ENCODE data around the gene PKM. TPM values are rescaled to one million over a fixed set of nuclear protein-coding genes. Genes with fewer than 3 reads are reported as not detected.

PKM gene
- total and polyA plus RNA-seq, 9 of the 15 experiments (the other 6 are each of a cell fraction or from before 2014, with no cell fraction given): 140 to 825 (median 383) TPM

DNA sequence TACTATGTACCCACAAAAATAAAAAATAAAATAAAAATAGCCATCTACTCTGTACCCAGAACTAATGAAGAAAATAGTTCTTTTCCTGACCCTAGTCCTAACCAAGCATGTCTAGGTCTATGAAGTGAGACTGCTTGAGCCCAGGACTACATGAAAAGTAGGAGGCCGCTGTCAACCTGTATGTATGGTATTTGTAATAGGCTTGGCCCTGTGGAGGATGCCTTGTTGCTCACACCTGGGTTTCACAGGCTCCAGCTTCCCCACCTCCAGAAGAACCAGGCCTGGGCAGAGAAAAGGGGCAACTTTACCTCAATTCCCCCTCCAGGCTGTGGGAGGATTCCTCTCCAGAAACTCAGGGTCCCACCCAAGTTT, 6.8 kb upstream of the PKM start:
- Histone ChIP-seq H3K27ac (ENCODE audit: extremely low read depth, low read depth, low read length) (peak overlapping the region; percentile 97), H3K27me3 (ENCODE audit: control insufficient read depth in 2 of 2, insufficient read depth in 2 of 2, low read length in 2 of 2) (no peaks in the 10 kb centered on the region), H3K4me2 (ENCODE audit: insufficient read depth, low read length) (peak overlapping the region; percentile 96), H4K20me1 (replicated peaks; ENCODE audit: control insufficient read depth, insufficient read depth, low read length) (no peaks in the 10 kb centered on the region), H3K4me3 (no peak overlapping the region), H3K9me1 (ENCODE audit: control insufficient read depth, insufficient read depth, low read length) (no peaks in the 10 kb centered on the region), H3K9me3 (replicated peaks; ENCODE audit: control insufficient read depth, insufficient read depth, low read depth, low read length) (no peaks in the 10 kb centered on the region), H2AFZ (ENCODE audit: low read depth, low read length) (peak overlapping the region; percentile 79), H3K4me1 (replicated peaks in 1 of 2; ENCODE audit: control insufficient read depth in 2 of 2, insufficient read depth in 2 of 2, low read length in 2 of 2) (peaks cover 21 to 31% of the 10 kb centered on the region in 2 experiments), H3K36me3 (ENCODE audit: control insufficient read depth, insufficient read depth, low read length) (peaks cover 32% of the 10 kb centered on the region; the same call in 2 of the 3 replicates), H3K79me2 (ENCODE audit: control insufficient read depth, insufficient read depth, low read length) (peaks cover 13% of the 10 kb centered on the region), H3K9ac (ENCODE audit: insufficient read depth in 1 of 2, low read depth in 2 of 2, low read length in 2 of 2) (peak overlapping the region; percentile 18 to 91; a peak in 3 of 4 replicates)
- in situ Hi-C loops (cut with MboI): no loop called here
- ATAC-seq: peak; percentile 43
- no TSS peak for BruUV-seq (replicated peaks)
- ChIA-PET POLR2A (interaction anchor here (2.0 kb wide), 1 partner anchor 11 kb away, joined by 13 read pairs; no protein-coding TSS in a partner anchor), CTCF (ENCODE audit: low intra/inter-chr PET ratio) (no interaction called here)
- FAIRE-seq: no peak
- DNase-seq (ENCODE audit: extremely low read depth in 1 of 4, low spot score in 3 of 4): peak in 2 of 4 experiments; percentile 20 to 26
- peak; percentile 30 for TF ChIP-seq GABPA (tag; conservative IDR thresholded peaks at IDR 0.05; ENCODE audit: low read depth)
- TF ChIP-seq BRD9 (IDR thresholded peaks at IDR 0.05; ENCODE audit: low read depth, partially characterized antibody): peak; percentile 7
- TF ChIP-seq, protein P1, sequence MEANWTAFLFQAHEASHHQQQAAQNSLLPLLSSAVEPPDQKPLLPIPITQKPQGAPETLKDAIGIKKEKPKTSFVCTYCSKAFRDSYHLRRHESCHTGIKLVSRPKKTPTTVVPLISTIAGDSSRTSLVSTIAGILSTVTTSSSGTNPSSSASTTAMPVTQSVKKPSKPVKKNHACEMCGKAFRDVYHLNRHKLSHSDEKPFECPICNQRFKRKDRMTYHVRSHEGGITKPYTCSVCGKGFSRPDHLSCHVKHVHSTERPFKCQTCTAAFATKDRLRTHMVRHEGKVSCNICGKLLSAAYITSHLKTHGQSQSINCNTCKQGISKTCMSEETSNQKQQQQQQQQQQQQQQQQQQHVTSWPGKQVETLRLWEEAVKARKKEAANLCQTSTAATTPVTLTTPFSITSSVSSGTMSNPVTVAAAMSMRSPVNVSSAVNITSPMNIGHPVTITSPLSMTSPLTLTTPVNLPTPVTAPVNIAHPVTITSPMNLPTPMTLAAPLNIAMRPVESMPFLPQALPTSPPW (CRISPR knock-in tag; IDR thresholded peaks at IDR 0.05): peak; percentile 8; the same call in 1 of the 2 replicates
- peak; percentile 8; the same call in 1 of the 2 replicates for TF ChIP-seq CEBPB (tag; IDR thresholded peaks at IDR 0.05)
- TF ChIP-seq ETS2 (tag; IDR thresholded peaks at IDR 0.05; ENCODE audit: borderline replicate concordance, poor library complexity, severe bottlenecking): no peak
- TF ChIP-seq HDAC8 (tag; IDR thresholded peaks at IDR 0.05): 0 out of 2 replicates have a peak, but pooled peaks have one; percentile 23
- TF ChIP-seq SMARCA4 (IDR thresholded peaks at IDR 0.05): 0 out of 2 replicates have a peak, but pooled peaks have one; percentile 6
- peak in 1 of 2 experiments; percentile 7; a peak in 1 of 4 replicates for TF ChIP-seq FOXK2 (conservative IDR thresholded peaks at IDR 0.05 in 1 of 2, IDR thresholded peaks at IDR 0.05 in 1 of 2; ENCODE audit: low read depth in 2 of 2)
- TF ChIP-seq EP400 (IDR thresholded peaks at IDR 0.05): peak; percentile 6; the same call in 1 of the 2 replicates
- no peak for TF ChIP-seq CAMTA2 (CRISPR knock-in tag; conservative IDR thresholded peaks at IDR 0.05)
- no peak for TF ChIP-seq NFE2 (IDR thresholded peaks at IDR 0.05; ENCODE audit: low read depth)
- WGBS (ENCODE audit: insufficient coverage, low coverage, missing lambda C conversion rate): 15% methylated on average over 1 of the region's 1 CpG
- intact Hi-C loops (cut with micrococcal nuclease): loop anchor here (2.0 to 10.0 kb wide), 2 partner anchors 35 to 237 kb away; partner anchors contain the start of genes ARIH1 and PARP6
